IMR-90 (cell line): ENCODE measurements around the gene VPS37C. TPM values are rescaled to one million over a fixed set of nuclear protein-coding genes. Genes with fewer than 3 reads are reported as not detected.

ENCODE experiments used
- ATAC-seq: fragments of 200-7000 bp; cut with Tn5 transposase; 2 replicates; pipeline ENCODE4 v1.9.1; 2020; ENCODE audit warnings: low read depth, mild to moderate bottlenecking, moderate library complexity
- BruUV-seq: library from RNA; stranded (reverse); fragments of 400-500 nt; replicated peaks from 2 replicates; lab custom pipeline; 2021; lab: Mats Ljungman, UMichigan
- CTCF ChIA-PET: fragments of 300-600 bp; formaldehyde crosslinking; extraction: SDS; loops from one replicate; lab custom pipeline; 2021; ENCODE audit warnings: antibody characterized with exemption; lab: Yijun Ruan, JAX
- POLR2A ChIA-PET: fragments of 300-600 bp; sonication (Branson Sonifier 250); formaldehyde crosslinking; loops from one replicate; lab custom pipeline; 2022; ENCODE audit warnings: antibody characterized with exemption; ENCODE audit not compliant: unreplicated experiment; lab: Charles Lee
- DNase-seq: peaks from one replicate; pipeline ENCODE4 v3.0.0; 2013
- H2AFZ ChIP-seq: replicated peaks from 2 replicates; pipeline ENCODE3; 2013; ENCODE audit warnings: low read length, mild to moderate bottlenecking; ENCODE audit not compliant: poor library complexity
- H2AK5ac ChIP-seq: 2 replicates; pipeline ENCODE4 v1.6.1; 2013; ENCODE audit warnings: low read depth, low read length, inconsistent platforms
- H2AK9ac ChIP-seq: replicated peaks from 2 replicates; pipeline ENCODE3; 2013; ENCODE audit warnings: mild to moderate bottlenecking, low read depth, low read length, moderate library complexity; ENCODE audit not compliant: poor library complexity
- H2BK120ac ChIP-seq: 2 replicates; pipeline ENCODE4 v1.6.1; 2013; ENCODE audit warnings: low read depth, low read length, inconsistent platforms
- H2BK15ac ChIP-seq: 3 replicates; pipeline ENCODE4 v1.6.1; 2013; ENCODE audit warnings: low read depth, low read length, inconsistent platforms
- H2BK20ac ChIP-seq: 2 replicates; pipeline ENCODE4 v1.6.1; 2013; ENCODE audit warnings: low read depth, mild to moderate bottlenecking, inconsistent platforms, low read length, moderate library complexity
- H2BK5ac ChIP-seq: 2 replicates; pipeline ENCODE4 v1.6.1; 2013; ENCODE audit warnings: mild to moderate bottlenecking, low read depth, low read length, inconsistent platforms; ENCODE audit not compliant: poor library complexity, severe bottlenecking
- H3K14ac ChIP-seq: replicated peaks from 2 replicates; pipeline ENCODE4 v1.6.1; 2013; ENCODE audit warnings: low read depth, low read length, inconsistent platforms
- H3K18ac ChIP-seq: 2 replicates; pipeline ENCODE4 v1.6.1; 2013; ENCODE audit warnings: low read depth, low read length, control low read depth
- H3K23ac ChIP-seq: 2 replicates; pipeline ENCODE4 v1.6.1; 2013; ENCODE audit warnings: low read depth, low read length, inconsistent platforms
- H3K27ac ChIP-seq: 2 replicates; pipeline ENCODE4 v1.5.1; 2013; ENCODE audit warnings: mild to moderate bottlenecking, control low read depth, low read length; ENCODE audit not compliant: insufficient read depth
- H3K27me3 ChIP-seq: 2 replicates; pipeline ENCODE4 v1.6.1; 2013; ENCODE audit warnings: low read length; ENCODE audit not compliant: control insufficient read depth, insufficient read depth
- H3K36me3 ChIP-seq: 2 replicates; pipeline ENCODE4 v1.6.1; 2013; ENCODE audit warnings: low read length, mixed read lengths; ENCODE audit not compliant: control insufficient read depth, insufficient read depth
- H3K4ac ChIP-seq: 2 replicates; pipeline ENCODE4 v1.6.1; 2013; ENCODE audit warnings: low read depth, low read length, inconsistent platforms
- H3K4me1 ChIP-seq: 2 replicates; pipeline ENCODE4 v1.6.1; 2013; ENCODE audit warnings: low read length, mixed read lengths; ENCODE audit not compliant: control insufficient read depth, insufficient read depth
- H3K4me2 ChIP-seq: 2 replicates; pipeline ENCODE4 v1.6.1; 2013; ENCODE audit warnings: low read depth, mild to moderate bottlenecking, control low read depth, low read length, moderate library complexity
- H3K4me3 ChIP-seq: 2 replicates; pipeline ENCODE4 v1.5.1; 2013; ENCODE audit warnings: low read depth, mild to moderate bottlenecking, control low read depth, low read length, moderate library complexity; ENCODE audit not compliant: insufficient read depth
- H3K56ac ChIP-seq: 2 replicates; pipeline ENCODE4 v1.6.1; 2013; ENCODE audit warnings: low read length, inconsistent platforms; ENCODE audit not compliant: insufficient read depth; ENCODE audit errors: extremely low read depth
- H3K79me1 ChIP-seq, 2 experiments: 2 replicates each; pipeline ENCODE4 v1.6.1; 2013; ENCODE audit warnings: low read length in 2 of 2, inconsistent platforms in 1 of 2, low read depth in 1 of 2
- H3K9ac ChIP-seq: 2 replicates; pipeline ENCODE4 v1.6.1; 2013; ENCODE audit warnings: low read depth, low read length, control low read depth
- H3K9me1 ChIP-seq: 2 replicates; pipeline ENCODE4 v1.6.1; 2013; ENCODE audit warnings: low read length, inconsistent platforms; ENCODE audit not compliant: insufficient read depth
- H3K9me3 ChIP-seq: 2 replicates; pipeline ENCODE4 v1.6.1; 2013; ENCODE audit warnings: low read length; ENCODE audit not compliant: control insufficient read depth, insufficient read depth
- H4K20me1 ChIP-seq: 2 replicates; pipeline ENCODE4 v1.6.1; 2013; ENCODE audit warnings: low read length, inconsistent platforms; ENCODE audit not compliant: insufficient read depth
- H4K5ac ChIP-seq: 2 replicates; pipeline ENCODE4 v1.6.1; 2013; ENCODE audit warnings: mild to moderate bottlenecking, low read depth, low read length, control low read depth
- H4K8ac ChIP-seq, 2 experiments: 2 replicates each; pipeline ENCODE4 v1.6.1; 2013; ENCODE audit warnings: low read depth in 2 of 2, low read length in 2 of 2, control low read depth in 1 of 2, inconsistent platforms in 1 of 2
- H4K91ac ChIP-seq: 2 replicates; pipeline ENCODE4 v1.6.1; 2013; ENCODE audit warnings: low read depth, low read length, inconsistent platforms; ENCODE audit not compliant: insufficient read depth
- WGBS, 2 experiments: methylation state at CpG; one replicate each; pipeline versions ENCODE4 v1.1.5 to v1.1.7; 2013; ENCODE audit warnings: missing lambda C conversion rate in 2 of 2; ENCODE audit not compliant: insufficient read length in 1 of 2; ENCODE audit errors: extremely low coverage in 2 of 2; 5-methylcytosine and 5-hydroxymethylcytosine counted together
- dilution Hi-C: fragments of 300-500 bp; cut with HindIII; formaldehyde crosslinking; loops from one replicate; pipeline ENCODE4 v1.14.3; 2018; ENCODE audit warnings: low sequenced_read_pairs; ENCODE audit not compliant: unreplicated experiment
- in situ Hi-C: fragments of 300-500 bp; cut with MboI; formaldehyde crosslinking; loops from 3 replicates; pipeline ENCODE4 v1.14.3; 2019; ENCODE audit warnings: low sequenced_read_pairs, inconsistent platforms, mixed read lengths
- intact Hi-C: fragments of 100-400 bp; cut with micrococcal nuclease; formaldehyde crosslinking; loops from 2 replicates; pipeline ENCODE4 v1.10.0; 2022
- polyA plus RNA-seq, 3 experiments: library from polyadenylated mRNA; depleted of rRNA; stranded (reverse); fragments of >200 nt; gene quantifications; 2 replicates each; pipeline ENCODE4 v1.2.3, GENCODE V29; 2012; ENCODE audit warnings: low replicate concordance in 1 of 3
- total RNA-seq: library from RNA; depleted of rRNA; stranded (reverse); fragments of >200 nt; gene quantifications from 2 replicates; pipeline ENCODE4 v1.2.3, GENCODE V29; 2012
- TF ChIP-seq, protein P1 (sequence below): fragments of 150-350 bp; IDR thresholded peaks from 2 replicates; pipeline ENCODE4 v1.6.1; 2016; ENCODE audit warnings: low read depth, mild to moderate bottlenecking, low read length, moderate library complexity, borderline replicate concordance

The VPS37C gene
- total and polyA plus RNA-seq, 2 of the 4 experiments (the other 2 are of a cell fraction), result 3.2 to 13.2 TPM

DNA sequence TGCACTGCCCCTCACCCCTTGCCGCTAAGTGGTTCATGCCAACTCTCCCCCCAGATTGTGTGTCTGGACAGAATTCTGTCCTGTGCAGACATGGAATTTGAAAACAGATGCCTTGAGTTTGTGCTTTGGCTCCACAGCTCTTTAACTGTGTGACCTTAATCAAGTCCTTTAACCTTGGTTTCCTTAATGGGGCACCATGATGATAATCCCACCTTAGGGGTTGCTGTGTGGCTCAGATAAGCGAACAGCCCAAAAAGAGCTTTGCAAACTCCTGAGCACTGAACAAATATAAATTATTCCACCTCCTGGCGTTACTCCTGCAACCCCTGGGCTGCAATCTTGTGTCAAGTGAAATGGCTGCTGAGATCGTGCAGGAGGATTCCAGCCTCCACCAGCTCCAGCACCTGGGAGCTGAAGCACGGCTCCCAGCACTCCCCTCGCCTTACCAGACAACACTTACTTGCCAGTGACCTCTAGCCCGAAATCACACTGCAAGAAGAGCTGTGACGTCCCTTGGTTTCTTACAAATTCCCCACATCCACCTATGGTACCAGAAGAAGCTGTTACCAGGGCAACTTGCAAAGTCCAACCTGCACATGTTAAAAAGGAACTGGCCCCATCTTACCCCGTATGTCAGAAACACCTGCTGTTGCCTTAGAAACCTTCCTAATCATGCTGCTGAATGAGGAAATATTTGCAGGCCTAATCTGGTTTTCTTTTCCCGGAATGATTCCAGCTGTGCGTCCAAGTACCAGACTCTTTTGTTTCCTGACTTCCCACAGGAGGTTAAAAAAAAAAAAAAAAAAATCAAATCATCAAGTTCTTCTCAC is 13.2 kb downstream of the VPS37C start:
- Histone ChIP-seq H2AK5ac (peak overlapping the region; percentile 21; the same call in 1 of the 2 replicates), H2BK20ac (no peak overlapping the region), H3K27ac (no peak overlapping the region), H2BK120ac (no peak overlapping the region), H4K5ac (no peak overlapping the region), H2BK15ac (no peak overlapping the region), H3K23ac (no peak overlapping the region), H3K79me1 (peaks cover 59 to 86% of the 10 kb centered on the region in 2 experiments), H3K9ac (no peak overlapping the region), H3K4me1 (peaks cover 24% of the 10 kb centered on the region), H3K4ac (no peak overlapping the region), H3K27me3 (no peaks in the 10 kb centered on the region), H3K4me3 (no peak overlapping the region), H3K14ac (no peak overlapping the region), H3K56ac (no peak overlapping the region), H4K8ac (no peak overlapping the region), H3K4me2 (no peak overlapping the region), H3K36me3 (peaks cover 3% of the 10 kb centered on the region; the same call in 1 of the 2 replicates), H3K9me1 (peaks cover 27% of the 10 kb centered on the region), H2BK5ac (no peak overlapping the region), H2AK9ac (no peak overlapping the region), H3K18ac (no peak overlapping the region), H2AFZ (no peak overlapping the region), H4K20me1 (peaks cover 75% of the 10 kb centered on the region), H4K91ac (no peak overlapping the region), H3K9me3 (no peaks in the 10 kb centered on the region)
- DNase-seq (no peak), ATAC-seq (no peak)
- TF ChIP-seq, protein P1, sequence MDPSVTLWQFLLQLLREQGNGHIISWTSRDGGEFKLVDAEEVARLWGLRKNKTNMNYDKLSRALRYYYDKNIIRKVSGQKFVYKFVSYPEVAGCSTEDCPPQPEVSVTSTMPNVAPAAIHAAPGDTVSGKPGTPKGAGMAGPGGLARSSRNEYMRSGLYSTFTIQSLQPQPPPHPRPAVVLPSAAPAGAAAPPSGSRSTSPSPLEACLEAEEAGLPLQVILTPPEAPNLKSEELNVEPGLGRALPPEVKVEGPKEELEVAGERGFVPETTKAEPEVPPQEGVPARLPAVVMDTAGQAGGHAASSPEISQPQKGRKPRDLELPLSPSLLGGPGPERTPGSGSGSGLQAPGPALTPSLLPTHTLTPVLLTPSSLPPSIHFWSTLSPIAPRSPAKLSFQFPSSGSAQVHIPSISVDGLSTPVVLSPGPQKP, result no peak
- 86% methylated on average over 6 of the region's 11 CpGs; no CpG with 5 or more reads in 1 of the 2 experiments for WGBS, 2 experiments
- POLR2A ChIA-PET, result interaction anchor here (0.6 kb wide), 1 partner anchor 17 kb away, joined by 3 read pairs; no protein-coding TSS in a partner anchor
- CTCF ChIA-PET, result interaction anchor here (1.7 kb wide), 1 partner anchor 18 kb away, joined by 5 read pairs; no protein-coding TSS in a partner anchor
- dilution Hi-C loops, result no loop called here
- intact Hi-C loops, result no loop called here
- in situ Hi-C loops, result no loop called here
- no TSS peak for BruUV-seq
